ENCODE data around the gene ASTN1.

GRCh38 chr1:176976225-176976624, 188.3 kb downstream of the ASTN1 start:
- TF ChIP-seq HDGF (IDR thresholded peaks at IDR 0.05; ENCODE audit: borderline replicate concordance) (no peak), BHLHE40 (IDR thresholded peaks at IDR 0.05; ENCODE audit: borderline replicate concordance) (no peak), SP1 (IDR thresholded peaks at IDR 0.05) (no peak), FOXM1 (IDR thresholded peaks at IDR 0.05; ENCODE audit: borderline replicate concordance) (no peak), FOXA1 (IDR thresholded peaks at IDR 0.05) (no peak), FOXK2 (IDR thresholded peaks at IDR 0.05) (no peak), NFRKB (IDR thresholded peaks at IDR 0.05) (no peak), TARDBP (IDR thresholded peaks at IDR 0.05) (no peak), L3MBTL2 (conservative IDR thresholded peaks at IDR 0.05) (no peak), SUZ12 (IDR thresholded peaks at IDR 0.05) (no peak), PKNOX1 (IDR thresholded peaks at IDR 0.05) (no peak)

Measured in HEK293T (cell line).